HG03460 (cell line): ENCODE measurements around the gene ZNF101.
"Not testable (repeated sequence)": the region's sequence is repeated elsewhere in the genome, so short reads cannot be mapped to it uniquely, and the experiment has no call there.

Experiments used
- ATAC-seq: cut with Tn5 transposase; IDR thresholded peaks from one replicate; pipeline ENCODE4 v1.9.1; 2021; ENCODE audit not compliant: unreplicated experiment

The ZNF101 gene

GRCh38 chr19:19659646-19660245, 8.9 kb upstream of the ZNF101 start:
- ATAC-seq = no peak

DNA sequence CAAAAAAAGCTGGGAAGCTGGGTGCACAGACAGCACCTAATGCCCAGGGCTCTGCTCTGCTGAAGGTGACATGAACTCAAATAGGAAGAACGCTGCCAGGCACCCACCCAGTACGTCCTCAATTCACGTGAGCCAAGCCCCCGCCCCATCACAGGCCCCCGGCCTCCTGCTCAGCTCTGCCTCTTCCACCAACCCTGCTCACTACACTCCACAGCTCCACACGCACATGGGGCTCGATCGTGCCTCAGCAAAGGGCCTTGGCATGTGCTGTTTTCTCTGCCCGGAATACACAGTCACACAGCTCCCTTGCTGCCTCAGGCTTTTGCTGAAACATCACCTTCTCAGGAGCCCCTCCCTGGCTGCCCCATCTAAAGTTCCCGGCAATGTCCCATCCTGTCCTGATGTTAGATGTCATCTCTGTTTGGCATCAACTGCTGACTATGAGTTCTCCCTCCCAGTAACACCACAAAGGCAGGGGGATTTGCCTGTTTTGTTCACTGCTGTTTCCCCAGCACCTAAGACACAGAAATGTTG, 7.4 kb upstream of the ZNF101 start:
- ATAC-seq = no peak

- no peak for ATAC-seq
Measured at GRCh38 chr19:19661675-19662251, 6.9 kb upstream of the ZNF101 start.

DNA sequence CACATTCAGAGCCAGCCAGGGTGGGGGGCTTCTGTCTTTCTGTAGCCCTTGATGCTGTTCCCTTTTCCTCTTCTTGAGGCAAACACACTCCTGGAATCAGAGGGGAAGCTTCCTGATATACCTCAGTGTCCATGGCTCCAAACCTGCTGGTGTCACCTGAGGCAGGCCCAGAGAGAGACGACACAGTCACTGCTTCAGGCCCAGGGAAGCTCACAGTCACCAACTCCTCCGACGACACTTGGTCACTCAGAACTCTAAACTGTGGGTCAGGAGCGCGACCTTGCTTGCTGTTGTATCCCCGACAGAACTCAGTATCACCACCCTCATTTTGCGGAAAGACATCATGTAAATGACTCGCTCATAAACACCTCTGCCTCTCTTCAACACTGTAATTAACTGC, 6.3 kb upstream of the ZNF101 start:
- ATAC-seq = no peak

GRCh38 chr19:19662871-19663255, 5.8 kb upstream of the ZNF101 start:
- ATAC-seq = no peak

GRCh38 chr19:19663256-19664120, 5.2 kb upstream of the ZNF101 start, which contains the start of gene ATP13A1:
Gene ATP13A1, minus strand, starts transcription at chr19:19663676. Its CDS starts 10 bp downstream, at chr19:19663666.
- peak; percentile 59 for ATAC-seq

- ATAC-seq = not testable (repeated sequence)
Measured at GRCh38 chr19:19665420-19665948, 3.2 kb upstream of the ZNF101 start.

DNA sequence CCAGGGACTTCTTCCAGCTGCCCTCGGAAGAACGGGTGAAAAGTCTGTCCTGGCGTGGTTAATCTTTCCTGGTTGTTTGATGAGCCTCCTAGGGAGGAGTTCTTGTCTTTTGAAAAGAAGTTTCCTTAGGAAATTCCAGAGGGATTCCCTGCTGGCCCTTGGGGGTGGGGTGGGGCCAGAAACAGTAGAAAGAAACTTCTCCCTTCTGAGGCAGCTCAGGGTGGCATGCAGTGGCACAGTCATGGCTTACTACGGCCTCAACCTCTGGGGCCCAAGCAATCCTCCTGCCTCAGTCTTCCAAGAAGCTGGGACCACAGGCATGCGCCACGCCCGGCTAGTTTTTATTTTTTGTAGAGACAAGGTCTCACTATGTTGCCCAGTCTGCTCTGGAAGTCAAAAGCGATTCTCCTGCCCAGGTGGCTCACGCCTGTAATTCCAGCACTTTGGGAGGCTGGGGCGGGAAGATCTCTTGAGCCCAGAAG, 1.5 kb downstream of the ZNF101 start:
- ATAC-seq = no peak

DNA sequence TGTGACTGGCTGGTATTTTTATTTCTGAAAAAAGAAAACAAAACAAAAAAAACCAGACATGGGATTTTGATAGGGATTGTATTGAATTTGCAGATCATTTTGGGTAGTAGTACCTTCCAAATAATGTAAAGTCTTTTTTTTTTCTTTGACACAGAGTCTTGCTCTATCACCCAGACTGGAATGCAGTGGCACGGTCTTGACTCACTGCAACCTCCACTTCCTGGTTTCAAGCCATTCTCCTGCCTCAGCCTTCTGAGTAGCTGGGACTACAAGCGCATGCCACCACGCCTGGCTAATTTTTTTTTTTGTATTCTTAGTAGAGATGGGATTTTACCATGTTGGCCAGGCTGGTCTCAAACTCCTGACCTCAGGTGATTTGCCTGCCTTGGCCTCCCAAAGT, 4.2 kb downstream of the ZNF101 start:
- no peak for ATAC-seq

- ATAC-seq = no peak
Measured at GRCh38 chr19:19674315-19674714, 5.7 kb downstream of the ZNF101 start.

GRCh38 chr19:19677579-19677978, 8.9 kb downstream of the ZNF101 start:
- no peak for ATAC-seq

GRCh38 chr19:19679176-19680073, 10.8 kb downstream of the ZNF101 start:
- no peak for ATAC-seq

DNA sequence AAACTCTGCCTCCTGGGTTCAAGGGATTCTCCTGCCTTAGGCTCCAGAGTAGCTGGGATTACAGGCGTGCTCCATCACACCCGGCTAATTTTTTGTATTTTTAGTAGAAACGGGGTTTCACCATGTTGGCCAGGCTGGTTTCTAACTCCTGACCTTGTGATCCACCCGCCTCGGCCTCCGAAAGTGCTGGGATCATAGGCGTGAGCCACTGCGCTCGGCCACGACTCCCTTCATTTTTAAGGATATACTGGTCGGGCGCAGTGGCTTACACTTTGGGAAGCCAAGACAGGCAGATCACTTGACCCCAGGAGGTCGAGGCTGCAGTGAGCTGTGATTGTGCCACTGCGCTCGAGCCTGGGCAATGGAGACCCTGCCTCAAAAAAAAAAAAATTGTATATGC, 17.5 kb downstream of the ZNF101 start:
- not testable (repeated sequence) for ATAC-seq

GRCh38 chr19:19686580-19686979, 17.9 kb downstream of the ZNF101 start:
- no peak for ATAC-seq

GRCh38 chr19:19687090-19687489, 18.5 kb downstream of the ZNF101 start:
- no peak for ATAC-seq

- ATAC-seq = not testable (repeated sequence)
Measured at GRCh38 chr19:19689023-19689422, 20.4 kb downstream of the ZNF101 start.

DNA sequence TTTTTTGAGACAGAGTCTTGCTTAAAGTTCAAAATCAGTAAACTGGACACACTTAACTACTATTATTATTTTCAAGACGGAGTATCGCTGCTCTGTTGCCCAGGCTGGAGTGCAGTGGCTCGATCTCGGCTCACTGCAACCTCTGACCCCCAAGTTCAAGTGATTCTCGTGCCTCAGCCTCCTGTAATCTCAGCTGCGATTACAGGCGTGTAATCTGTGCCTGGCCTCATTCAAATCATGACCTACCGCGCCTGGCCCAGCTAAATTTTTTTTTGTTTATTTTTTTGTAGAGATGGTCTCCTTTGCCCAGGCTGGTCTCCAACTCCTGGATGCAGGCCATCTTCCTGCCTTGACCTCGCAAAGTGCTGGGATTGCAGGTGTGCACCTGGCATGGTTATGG, 23.0 kb downstream of the ZNF101 start:
- no peak for ATAC-seq

DNA sequence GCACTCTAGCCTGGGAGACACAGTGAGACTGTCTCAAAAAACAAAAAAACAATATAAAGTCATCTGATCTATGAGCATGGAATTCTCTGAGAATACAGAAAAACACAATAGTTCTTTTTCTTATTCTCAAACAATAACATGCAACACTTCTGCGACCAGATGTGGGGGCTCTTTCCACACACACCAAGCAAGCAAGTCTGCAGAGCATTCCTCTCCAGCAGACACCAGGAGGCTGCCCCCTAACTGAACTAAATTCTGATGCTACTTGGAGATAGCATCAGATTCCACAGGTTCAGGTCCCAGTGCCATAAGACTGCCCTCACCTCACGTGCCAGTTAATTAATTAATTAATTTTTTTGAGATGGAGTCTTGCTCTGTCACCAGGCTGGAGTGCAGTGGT, 27.7 kb downstream of the ZNF101 start:
- ATAC-seq = no peak

- ATAC-seq = no peak
Measured at GRCh38 chr19:19697589-19697988, 28.9 kb downstream of the ZNF101 start.

DNA sequence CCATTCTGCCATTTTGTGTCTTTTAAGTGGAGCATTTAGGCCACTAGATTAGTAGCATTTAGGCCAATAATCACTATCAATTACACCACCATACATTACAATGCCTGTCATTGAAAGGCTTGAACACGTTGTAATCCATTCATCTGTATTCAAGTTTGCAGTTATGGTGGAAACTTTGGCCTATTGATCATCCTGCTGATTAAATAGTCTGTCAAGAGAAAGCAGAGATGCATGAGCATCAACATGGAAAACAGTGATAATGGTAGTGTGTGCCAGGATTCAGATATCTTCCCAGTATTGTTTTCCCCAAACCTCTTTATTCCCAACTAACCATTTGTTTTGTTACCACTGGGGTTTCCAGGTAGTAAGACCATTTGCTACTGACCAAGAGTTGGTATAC, 31.9 kb downstream of the ZNF101 start:
- not testable (repeated sequence) for ATAC-seq
